DLD1 (cell line): Measurements from ENCODE around the gene SLC6A6.

Source experiments
- in situ Hi-C: cut with HindIII; loops from 2 replicates; pipeline ENCODE4 v1.10.0; 2017; ENCODE audit warnings: low sequenced_read_pairs

The SLC6A6 gene

DNA sequence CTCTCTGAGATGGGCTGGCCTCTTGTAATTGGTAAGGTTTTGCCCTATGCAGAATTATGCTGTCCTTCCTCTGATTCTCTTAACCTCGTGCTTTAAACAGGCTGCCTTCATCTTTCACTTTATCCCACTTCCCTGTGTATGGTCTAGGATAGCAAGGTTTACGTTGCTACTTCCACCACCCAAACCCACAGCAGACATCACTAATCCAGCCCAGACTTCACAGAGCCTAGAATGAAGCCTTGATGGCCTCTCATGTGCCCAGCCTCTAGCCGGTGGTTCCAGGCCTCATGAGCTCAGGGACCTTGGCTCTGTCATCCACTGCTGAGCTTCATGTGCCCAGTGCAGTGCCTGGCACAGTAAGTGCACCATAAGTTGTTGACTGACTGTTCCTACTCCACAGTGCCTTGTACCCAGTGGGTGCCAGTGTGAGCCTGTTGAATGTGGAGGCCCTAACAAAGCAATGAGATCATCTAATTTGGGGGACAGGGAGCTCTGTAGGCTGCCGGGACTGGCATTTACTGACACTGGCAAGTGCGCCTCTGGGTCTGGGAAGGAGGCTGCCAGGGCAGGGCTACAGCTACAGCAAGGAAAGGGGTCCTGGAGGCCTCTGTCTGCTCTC is 12.5 kb downstream of the SLC6A6 start:
- in situ Hi-C loops: no loop called here

DNA sequence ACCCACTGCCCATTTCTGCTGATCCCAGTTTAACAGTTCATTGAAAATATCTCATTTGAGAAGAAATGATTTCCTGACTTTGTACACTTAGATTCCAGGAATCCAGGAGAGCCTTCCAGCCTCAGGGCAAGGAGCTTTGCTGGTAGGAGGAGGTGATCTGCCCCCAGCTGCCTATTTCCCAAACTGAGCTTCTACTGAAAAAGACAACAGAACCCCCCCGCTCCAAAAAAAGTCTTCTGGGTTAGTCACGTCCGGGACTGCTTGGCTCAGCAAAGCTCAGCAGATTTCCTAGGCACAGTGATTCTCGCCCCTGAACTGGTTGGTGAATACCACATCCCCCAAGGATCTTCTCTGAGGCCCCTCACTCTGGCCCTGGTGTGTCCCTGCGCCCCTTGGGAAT is 13.1 kb downstream of the SLC6A6 start:
- in situ Hi-C loops: no loop called here

- in situ Hi-C loops: no loop called here
Measured at GRCh38 chr3:14416453-14416852, 14.0 kb downstream of the SLC6A6 start.

- in situ Hi-C loops: no loop called here
Measured at GRCh38 chr3:14418296-14419250, 16.2 kb downstream of the SLC6A6 start.

- in situ Hi-C loops: no loop called here
Measured at GRCh38 chr3:14422016-14422963, 19.9 kb downstream of the SLC6A6 start.

- in situ Hi-C loops: no loop called here
Measured at GRCh38 chr3:14423197-14423743, 20.9 kb downstream of the SLC6A6 start.

DNA sequence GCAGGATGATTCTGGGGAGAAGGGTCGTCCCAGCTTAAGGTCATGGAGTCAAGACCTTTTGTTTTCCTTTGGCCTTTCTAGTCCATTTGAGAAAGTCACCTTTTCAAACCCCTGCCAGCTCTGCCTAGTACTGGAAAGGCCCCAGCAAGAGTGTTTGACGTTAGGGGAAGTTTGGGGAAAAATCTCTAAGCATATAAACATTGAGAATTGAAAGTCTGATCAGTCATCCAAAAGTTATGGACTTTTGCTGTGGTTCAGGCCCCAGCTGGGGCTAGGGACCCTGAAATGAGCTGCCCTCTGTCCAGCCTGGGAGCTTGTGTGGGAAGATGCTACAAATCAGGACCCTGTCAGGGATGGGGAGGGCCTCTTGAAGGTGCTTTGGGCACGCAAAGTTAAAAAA is 21.6 kb downstream of the SLC6A6 start:
- in situ Hi-C loops: no loop called here

DNA sequence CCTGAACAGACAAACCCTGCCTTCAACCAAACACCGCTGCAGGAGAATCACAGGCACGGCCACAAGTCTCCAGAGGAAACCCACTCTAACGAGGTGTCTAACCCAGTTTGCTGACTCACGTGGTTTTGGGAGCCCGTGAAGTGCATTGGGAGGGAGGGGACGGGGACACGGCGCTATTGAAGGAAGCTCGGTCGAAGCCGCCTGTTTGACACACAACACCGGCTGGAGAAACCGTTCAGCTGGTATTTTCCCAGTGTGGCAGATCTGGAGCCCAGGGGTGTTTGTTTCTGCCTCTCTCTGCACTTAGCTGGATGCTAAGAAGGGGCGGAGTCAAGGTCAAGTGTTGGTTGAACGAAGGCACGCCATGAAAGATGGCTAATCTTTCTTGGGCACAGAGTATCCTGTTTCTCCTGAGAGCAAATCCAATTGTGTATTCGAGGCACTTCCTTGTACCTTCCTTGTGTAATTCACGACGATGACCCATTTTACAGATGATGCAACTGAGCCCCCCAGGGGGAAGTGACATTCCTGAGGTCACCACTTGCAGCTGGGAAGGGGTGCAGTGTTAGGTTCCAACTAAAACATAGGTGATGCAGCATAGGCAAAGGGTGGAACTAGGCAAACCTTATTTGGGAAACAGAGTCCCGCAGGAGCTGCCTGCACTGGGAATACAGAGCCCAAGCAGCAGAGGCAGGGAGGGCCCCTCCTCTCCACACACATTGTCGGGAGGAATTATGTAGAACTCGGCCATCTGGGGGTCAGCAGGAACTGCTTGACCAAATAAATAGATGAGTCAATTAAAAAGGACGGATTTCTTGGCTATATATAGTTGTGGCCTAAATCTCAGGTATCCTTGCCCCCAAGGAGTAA is 22.5 kb downstream of the SLC6A6 start:
- in situ Hi-C loops: no loop called here

GRCh38 chr3:14425581-14426304 is 23.3 kb downstream of the SLC6A6 start:
- in situ Hi-C loops: no loop called here

- in situ Hi-C loops: no loop called here
Measured at GRCh38 chr3:14426305-14426620, 23.9 kb downstream of the SLC6A6 start.

GRCh38 chr3:14428087-14429033 is 26.0 kb downstream of the SLC6A6 start:
- in situ Hi-C loops: no loop called here

DNA sequence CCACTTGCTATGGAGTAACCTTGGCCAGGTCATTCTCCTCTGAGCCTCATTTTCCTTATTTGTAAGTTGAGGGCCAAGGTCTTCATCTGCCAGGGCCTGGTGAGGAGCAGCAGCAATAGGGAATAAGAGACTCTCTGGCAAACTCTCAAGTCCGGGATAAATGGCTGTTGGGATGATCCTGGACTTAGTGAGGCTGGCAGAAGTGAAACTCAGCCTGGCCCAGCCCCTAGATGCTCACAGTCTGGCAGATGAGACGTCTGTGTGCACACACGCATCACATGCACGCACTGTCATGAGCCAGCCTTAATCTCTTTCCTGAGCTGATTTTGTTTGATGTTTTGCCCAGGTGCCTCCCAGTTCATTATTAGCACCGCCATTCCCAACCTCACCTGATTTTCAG is 26.8 kb downstream of the SLC6A6 start:
- in situ Hi-C loops: no loop called here

- in situ Hi-C loops: no loop called here
Measured at GRCh38 chr3:14429640-14430039, 27.2 kb downstream of the SLC6A6 start.

DNA sequence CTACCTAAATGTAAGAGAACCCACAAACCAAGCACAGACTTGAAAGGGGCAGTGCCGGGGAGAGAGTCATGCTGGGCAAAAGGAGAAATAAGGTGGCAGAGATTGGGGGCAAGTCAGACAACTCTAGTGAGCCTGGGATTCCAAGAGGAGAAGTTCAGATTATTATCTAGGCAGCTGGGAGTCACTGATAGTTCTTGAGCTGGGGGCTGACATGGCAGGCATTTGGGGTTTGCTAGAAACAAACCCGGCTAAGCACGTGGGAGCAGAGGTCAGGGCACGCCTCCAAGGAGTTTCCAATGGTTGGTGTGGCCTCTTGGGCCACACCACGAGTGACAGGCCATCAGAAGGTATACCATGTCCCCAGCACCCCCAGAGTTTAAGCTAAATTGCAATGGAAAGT is 27.6 kb downstream of the SLC6A6 start:
- in situ Hi-C loops: no loop called here

GRCh38 chr3:14430706-14431451 is 28.5 kb downstream of the SLC6A6 start:
- in situ Hi-C loops: no loop called here

- in situ Hi-C loops: no loop called here
Measured at GRCh38 chr3:14431452-14431916, 29.1 kb downstream of the SLC6A6 start.
